ENCODE measurements around the gene NEMP2. TPM values are rescaled to one million over a fixed set of nuclear protein-coding genes. Genes with fewer than 3 reads are reported as not detected.

Gene NEMP2
- total and polyA plus RNA-seq, 3 experiments from 2014 or later = 10.5 to 17.5 (median 16.9) TPM

DNA sequence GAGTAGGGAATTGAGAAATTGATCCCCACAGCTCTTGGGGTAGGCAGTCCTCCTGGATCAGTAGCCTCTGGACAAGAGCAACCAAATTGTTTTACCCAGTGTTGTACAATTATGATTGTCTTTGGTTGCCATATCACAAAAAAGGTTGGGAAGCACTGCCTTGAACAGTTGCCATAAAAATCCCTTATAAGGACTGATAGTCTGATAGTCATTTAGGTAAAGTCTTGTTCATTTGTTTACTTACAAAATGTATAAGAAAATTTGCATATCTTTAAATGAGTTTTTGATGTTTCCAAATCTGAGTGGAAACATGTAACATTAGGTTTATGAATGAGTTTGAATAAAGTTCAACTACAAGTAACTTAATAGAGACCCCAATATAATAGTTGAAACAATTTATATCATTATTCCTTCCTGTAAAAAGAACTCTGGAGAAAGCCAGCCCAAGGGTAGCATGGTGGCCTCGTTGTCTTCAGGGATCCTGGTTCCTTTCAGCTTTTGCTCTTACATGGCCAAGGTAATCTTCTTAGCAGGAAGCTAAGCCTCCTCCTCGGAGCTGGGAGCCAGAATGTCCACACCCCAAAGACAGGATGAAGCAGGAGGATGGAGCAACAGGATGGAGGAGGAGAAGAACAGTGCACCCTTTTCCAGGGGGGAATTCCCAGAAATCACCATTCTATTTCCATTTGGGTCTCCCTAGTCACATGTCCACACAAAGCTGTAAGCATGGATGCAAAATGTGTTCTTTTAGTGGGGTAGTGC lies 35.7 kb upstream of the NEMP2 start:
- no peak overlapping the region for H3K4me3 Mint-ChIP-seq
- H3K27me3 ChIP-seq (ENCODE audit: insufficient read depth, low read length, poor library complexity, severe bottlenecking) = no peaks in the 10 kb centered on the region
- no peaks in the 10 kb centered on the region for H3K9me3 ChIP-seq (ENCODE audit: low read length)
- H3K4me3 ChIP-seq (ENCODE audit: low read length) = no peak overlapping the region
- H3K36me3 Mint-ChIP-seq = peaks cover 1 to 19% (median 2%) of the 10 kb centered on the region in 3 donors
- H3K27ac ChIP-seq (ENCODE audit: low read depth, low read length) = no peak overlapping the region
- DNase-seq = no peak
- H3K27me3 Mint-ChIP-seq = no peaks in the 10 kb centered on the region
- H3K4me1 Mint-ChIP-seq = peaks cover 4 to 8% (median 4%) of the 10 kb centered on the region in 3 donors
- H3K36me3 ChIP-seq (ENCODE audit: insufficient read depth, low read length) = no peaks in the 10 kb centered on the region
- H3K9me3 Mint-ChIP-seq = peaks cover 12 to 15% (median 14%) of the 10 kb centered on the region in 5 donors
- ChIA-PET CTCF (interaction anchor here (1.7 kb wide), 1 partner anchor 11 kb away, joined by 4 read pairs; no protein-coding TSS in a partner anchor), POLR2A (no interaction called here)
- H3K27ac Mint-ChIP-seq = no peak overlapping the region
- H3K4me1 ChIP-seq (ENCODE audit: insufficient read depth, low read length) = no peaks in the 10 kb centered on the region

DNA sequence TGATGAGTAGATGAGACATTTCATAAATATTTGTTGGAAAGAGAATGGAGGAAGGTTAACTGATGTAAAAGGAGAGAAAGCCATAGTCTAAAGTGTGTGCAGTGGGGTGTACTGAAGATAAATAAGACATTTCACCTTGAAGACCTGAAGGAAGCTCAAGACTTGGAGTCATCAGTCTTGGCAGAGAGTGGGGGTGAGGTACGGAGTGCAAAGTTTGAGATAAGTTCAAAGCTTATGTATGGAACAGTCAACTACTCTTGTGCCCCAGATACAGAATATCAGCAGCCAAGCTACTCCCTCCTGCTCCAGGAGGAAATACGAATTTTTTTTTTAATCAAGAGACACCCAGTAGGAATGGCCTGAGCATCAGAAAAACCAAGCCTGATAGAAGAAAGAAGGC lies 30.3 kb upstream of the NEMP2 start:
- H3K4me3 Mint-ChIP-seq = no peak overlapping the region
- ChIA-PET POLR2A (no interaction called here), CTCF (no interaction called here)
- peaks cover 12 to 15% (median 14%) of the 10 kb centered on the region in 5 donors for H3K9me3 Mint-ChIP-seq
- peaks cover 8% of the 10 kb centered on the region for H3K4me1 ChIP-seq (ENCODE audit: insufficient read depth, low read length)
- H3K27ac Mint-ChIP-seq = peak overlapping the region in 1 of 8 donors; percentile 82
- no peaks in the 10 kb centered on the region for H3K9me3 ChIP-seq (ENCODE audit: low read length)
- no peaks in the 10 kb centered on the region for H3K36me3 ChIP-seq (ENCODE audit: insufficient read depth, low read length)
- no peak for DNase-seq
- H3K27me3 Mint-ChIP-seq = no peaks in the 10 kb centered on the region
- H3K4me1 Mint-ChIP-seq = peaks cover 16 to 19% (median 17%) of the 10 kb centered on the region in 3 donors
- no peak overlapping the region for H3K4me3 ChIP-seq (ENCODE audit: low read length)
- H3K36me3 Mint-ChIP-seq = peaks cover 1 to 24% (median 2%) of the 10 kb centered on the region in 3 donors
- no peaks in the 10 kb centered on the region for H3K27me3 ChIP-seq (ENCODE audit: insufficient read depth, low read length, poor library complexity, severe bottlenecking)
- H3K27ac ChIP-seq (ENCODE audit: low read depth, low read length) = no peak overlapping the region

DNA sequence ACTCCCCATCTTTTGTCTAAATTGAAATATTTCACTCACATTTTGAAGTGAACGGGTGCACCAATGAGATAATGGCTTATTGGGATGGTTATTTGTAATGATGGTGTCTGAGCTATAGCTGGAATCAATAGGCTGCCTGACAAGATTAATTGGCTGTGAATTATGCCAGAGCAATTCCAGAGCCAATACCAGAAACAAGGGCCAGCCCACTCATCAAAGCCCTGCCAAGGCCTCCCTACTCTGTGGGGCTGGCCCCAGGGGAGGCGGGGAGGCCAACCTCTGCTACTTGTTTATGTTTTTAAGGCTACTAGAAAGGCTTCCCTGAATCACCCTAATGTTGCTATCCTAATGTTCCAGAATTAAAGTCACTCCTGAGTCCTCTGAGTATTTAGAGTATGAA lies 29.1 kb upstream of the NEMP2 start:
- peaks cover 16 to 19% (median 17%) of the 10 kb centered on the region in 3 donors for H3K4me1 Mint-ChIP-seq
- H3K4me3 Mint-ChIP-seq = no peak overlapping the region
- DNase-seq = no peak
- H3K9me3 Mint-ChIP-seq = peaks cover 12 to 15% (median 14%) of the 10 kb centered on the region in 5 donors
- H3K27me3 Mint-ChIP-seq = no peaks in the 10 kb centered on the region
- Histone ChIP-seq H3K4me1 (ENCODE audit: insufficient read depth, low read length) (peaks cover 8% of the 10 kb centered on the region), H3K9me3 (ENCODE audit: low read length) (no peaks in the 10 kb centered on the region), H3K4me3 (ENCODE audit: low read length) (no peak overlapping the region), H3K36me3 (ENCODE audit: insufficient read depth, low read length) (no peaks in the 10 kb centered on the region), H3K27me3 (ENCODE audit: insufficient read depth, low read length, poor library complexity, severe bottlenecking) (no peaks in the 10 kb centered on the region), H3K27ac (ENCODE audit: low read depth, low read length) (no peak overlapping the region)
- peak overlapping the region in 5 of 8 donors; percentile 30 to 88 (median 46) for H3K27ac Mint-ChIP-seq
- ChIA-PET POLR2A (no interaction called here), CTCF (no interaction called here)
- peaks cover 1 to 24% (median 2%) of the 10 kb centered on the region in 3 donors for H3K36me3 Mint-ChIP-seq

DNA sequence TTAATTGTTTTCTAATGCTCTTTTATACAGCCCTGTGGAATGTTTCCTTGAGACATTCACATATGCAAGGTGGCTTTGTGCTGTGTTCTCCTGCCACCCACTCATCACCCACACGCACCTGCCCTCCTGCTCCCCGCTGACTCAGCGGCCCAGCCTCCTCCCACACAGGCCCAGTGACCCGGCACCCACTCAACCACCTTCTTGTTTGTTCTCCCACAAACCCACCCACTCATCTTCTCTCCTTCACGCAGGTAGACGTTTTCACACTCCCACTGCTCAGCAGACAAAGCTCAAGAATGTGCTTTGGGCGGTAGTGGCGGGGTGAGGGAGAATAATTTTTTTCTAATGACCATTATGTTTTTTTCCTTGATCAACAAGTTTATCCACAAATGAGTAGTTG lies 28.6 kb upstream of the NEMP2 start:
- Mint-ChIP-seq H3K9me3 (peaks cover 12 to 15% (median 13%) of the 10 kb centered on the region in 5 donors), H3K36me3 (peaks cover 1 to 23% (median 2%) of the 10 kb centered on the region in 3 donors), H3K27ac (peak overlapping the region; percentile 24 to 91 (median 82)), H3K4me3 (peak overlapping the region in 4 of 7 donors; percentile 6 to 60 (median 38)), H3K27me3 (no peaks in the 10 kb centered on the region), H3K4me1 (peaks cover 16 to 19% (median 17%) of the 10 kb centered on the region in 3 donors)
- Histone ChIP-seq H3K4me1 (ENCODE audit: insufficient read depth, low read length) (peaks cover 8% of the 10 kb centered on the region), H3K9me3 (ENCODE audit: low read length) (no peaks in the 10 kb centered on the region), H3K27ac (ENCODE audit: low read depth, low read length) (no peak overlapping the region), H3K36me3 (ENCODE audit: insufficient read depth, low read length) (no peaks in the 10 kb centered on the region), H3K27me3 (ENCODE audit: insufficient read depth, low read length, poor library complexity, severe bottlenecking) (no peaks in the 10 kb centered on the region), H3K4me3 (ENCODE audit: low read length) (no peak overlapping the region)
- DNase-seq = peak in 1 of 5 donors; percentile 52
- CTCF ChIA-PET = no interaction called here
- POLR2A ChIA-PET = no interaction called here

DNA sequence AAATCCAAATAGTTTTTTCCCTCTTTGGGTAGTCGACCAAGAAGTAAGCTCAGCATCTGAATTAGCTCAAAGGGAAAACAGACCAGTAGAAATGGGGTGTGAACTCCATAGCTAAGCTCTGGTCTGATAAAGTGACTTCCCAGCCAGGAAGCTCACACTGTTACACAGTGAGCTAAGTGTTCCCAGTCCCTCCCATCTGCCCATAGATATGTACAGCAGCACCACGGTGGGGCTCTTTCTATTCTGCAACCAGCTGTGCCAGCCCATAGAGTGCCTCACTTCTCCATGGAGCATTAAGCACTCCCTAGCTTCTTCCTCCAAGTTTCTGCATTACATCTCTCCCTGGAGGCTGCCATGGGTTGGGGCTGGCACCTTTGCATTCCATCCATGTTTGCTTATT lies 27.6 kb upstream of the NEMP2 start:
- CTCF ChIA-PET = interaction anchor here (0.8 kb wide), 1 partner anchor 288 kb away, joined by 3 read pairs; no protein-coding TSS in a partner anchor
- peaks cover 4 to 11% (median 5%) of the 10 kb centered on the region in 5 donors for H3K9me3 Mint-ChIP-seq
- Histone ChIP-seq H3K4me1 (ENCODE audit: insufficient read depth, low read length) (peaks cover 8% of the 10 kb centered on the region), H3K9me3 (ENCODE audit: low read length) (no peaks in the 10 kb centered on the region), H3K36me3 (ENCODE audit: insufficient read depth, low read length) (no peaks in the 10 kb centered on the region), H3K27me3 (ENCODE audit: insufficient read depth, low read length, poor library complexity, severe bottlenecking) (no peaks in the 10 kb centered on the region), H3K27ac (ENCODE audit: low read depth, low read length) (no peak overlapping the region), H3K4me3 (ENCODE audit: low read length) (no peak overlapping the region)
- H3K36me3 Mint-ChIP-seq = peaks cover under 1 to 15% (median 1%) of the 10 kb centered on the region in 3 donors
- H3K4me3 Mint-ChIP-seq = no peak overlapping the region
- POLR2A ChIA-PET = interaction anchor here (0.8 kb wide), 1 partner anchor 9 kb away, joined by 3 read pairs; no protein-coding TSS in a partner anchor
- peak overlapping the region in 2 of 8 donors; percentile 13 to 26 for H3K27ac Mint-ChIP-seq
- H3K4me1 Mint-ChIP-seq = peaks cover 16 to 19% (median 17%) of the 10 kb centered on the region in 3 donors
- no peak for DNase-seq
- no peaks in the 10 kb centered on the region for H3K27me3 Mint-ChIP-seq

DNA sequence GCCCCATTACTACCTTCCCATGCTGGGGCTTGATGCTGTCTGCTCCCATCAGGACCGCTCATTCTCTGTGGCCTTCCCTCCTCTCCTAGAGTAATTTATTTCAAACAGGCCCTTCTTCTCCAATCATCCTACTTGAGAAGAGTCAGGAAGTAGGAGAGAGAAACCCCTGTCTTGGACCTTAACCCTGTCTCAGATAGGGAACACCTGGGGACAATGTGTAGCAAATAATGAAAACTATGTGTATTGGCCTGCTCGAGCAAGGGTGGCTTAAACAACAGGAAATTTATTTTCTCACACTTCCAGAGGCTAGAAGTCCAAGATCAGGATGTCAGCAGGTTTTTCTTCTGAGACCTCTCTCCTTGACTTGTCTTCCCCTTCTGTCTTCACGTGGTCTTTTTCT lies 26.6 kb upstream of the NEMP2 start:
- DNase-seq = no peak
- H3K27ac Mint-ChIP-seq = no peak overlapping the region
- ChIA-PET POLR2A (no interaction called here), CTCF (no interaction called here)
- H3K9me3 Mint-ChIP-seq = peaks cover 0 to 2% (median 0%) of the 10 kb centered on the region in 5 donors
- peaks cover 16 to 19% (median 17%) of the 10 kb centered on the region in 3 donors for H3K4me1 Mint-ChIP-seq
- Histone ChIP-seq H3K4me3 (ENCODE audit: low read length) (no peak overlapping the region), H3K27me3 (ENCODE audit: insufficient read depth, low read length, poor library complexity, severe bottlenecking) (no peaks in the 10 kb centered on the region), H3K4me1 (ENCODE audit: insufficient read depth, low read length) (peaks cover 8% of the 10 kb centered on the region), H3K9me3 (ENCODE audit: low read length) (no peaks in the 10 kb centered on the region), H3K27ac (ENCODE audit: low read depth, low read length) (no peak overlapping the region), H3K36me3 (ENCODE audit: insufficient read depth, low read length) (no peaks in the 10 kb centered on the region)
- H3K4me3 Mint-ChIP-seq = no peak overlapping the region
- no peaks in the 10 kb centered on the region for H3K27me3 Mint-ChIP-seq
- peaks cover 0 to 11% (median 0%) of the 10 kb centered on the region in 3 donors for H3K36me3 Mint-ChIP-seq

DNA sequence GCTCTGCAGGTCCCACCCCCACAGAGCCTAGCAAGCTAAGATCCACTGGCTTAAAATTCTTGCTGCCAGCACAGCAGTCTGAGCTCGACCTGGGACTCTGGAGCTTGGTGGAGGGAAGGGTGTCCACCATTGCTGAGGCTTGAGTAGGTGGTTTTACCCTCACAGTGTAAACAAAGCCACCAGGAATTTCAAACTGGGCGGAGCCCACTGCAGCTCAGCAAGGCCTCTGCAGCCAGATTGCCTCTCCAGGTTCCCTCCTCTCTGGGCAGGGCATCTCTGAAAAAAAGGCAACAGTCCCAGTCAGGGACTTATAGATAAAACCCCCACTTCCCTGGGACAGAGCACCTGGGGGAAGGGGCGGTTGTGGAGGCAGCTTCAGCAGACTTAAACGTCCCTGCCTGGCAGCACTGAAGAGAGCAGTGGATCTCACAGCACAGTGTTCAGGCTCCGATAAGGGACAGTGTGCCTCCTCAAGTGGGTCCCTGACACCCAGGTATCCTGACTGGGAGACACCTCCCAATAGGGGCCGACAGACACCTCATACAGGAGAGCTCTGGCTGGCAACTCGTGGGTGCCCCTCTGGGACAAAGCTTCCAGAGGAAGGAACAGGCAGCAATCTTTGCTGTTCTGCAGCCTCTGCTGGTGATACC lies 20.0 kb upstream of the NEMP2 start:
- no peak overlapping the region for H3K27ac ChIP-seq (ENCODE audit: low read depth, low read length)
- ChIA-PET POLR2A (no interaction called here), CTCF (interaction anchor here (1.2 kb wide), 1 partner anchor 15 kb away, joined by 3 read pairs; no protein-coding TSS in a partner anchor)
- Mint-ChIP-seq H3K27me3 (no peaks in the 10 kb centered on the region), H3K4me1 (peaks cover 7 to 11% (median 8%) of the 10 kb centered on the region in 3 donors), H3K27ac (no peak overlapping the region), H3K4me3 (no peak overlapping the region), H3K36me3 (peaks cover 0 to 11% (median 4%) of the 10 kb centered on the region in 3 donors), H3K9me3 (peaks cover 0 to 2% (median 0%) of the 10 kb centered on the region in 5 donors)
- H3K27me3 ChIP-seq (ENCODE audit: insufficient read depth, low read length, poor library complexity, severe bottlenecking) = no peaks in the 10 kb centered on the region
- no peak overlapping the region for H3K4me3 ChIP-seq (ENCODE audit: low read length)
- DNase-seq = no peak
- peaks cover 5% of the 10 kb centered on the region for H3K4me1 ChIP-seq (ENCODE audit: insufficient read depth, low read length)
- no peaks in the 10 kb centered on the region for H3K36me3 ChIP-seq (ENCODE audit: insufficient read depth, low read length)
- H3K9me3 ChIP-seq (ENCODE audit: low read length) = no peaks in the 10 kb centered on the region

DNA sequence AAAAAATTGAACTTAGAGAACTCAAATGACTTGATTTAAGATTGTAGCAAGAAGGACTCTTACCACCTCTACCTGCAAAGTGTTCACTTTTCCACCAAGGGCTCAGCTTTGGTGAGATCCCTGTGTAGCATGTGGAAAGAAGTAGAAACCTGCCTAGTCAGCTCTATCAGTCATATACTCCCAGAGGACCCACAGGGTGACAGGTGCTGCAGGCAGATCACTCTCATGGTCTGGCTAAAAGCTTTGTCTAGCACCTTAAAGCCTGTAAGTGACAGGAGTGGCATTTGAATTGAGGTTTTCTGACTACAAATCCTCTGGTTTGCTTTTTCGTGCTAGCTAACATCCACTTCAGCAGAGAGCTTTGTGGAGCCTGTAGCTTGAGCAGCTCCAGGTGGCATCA lies 18.7 kb upstream of the NEMP2 start:
- Mint-ChIP-seq H3K27me3 (no peaks in the 10 kb centered on the region), H3K36me3 (peaks cover 0 to 11% (median 4%) of the 10 kb centered on the region in 3 donors), H3K27ac (peak overlapping the region in 1 of 8 donors; percentile 8), H3K4me1 (peaks cover 7 to 11% (median 8%) of the 10 kb centered on the region in 3 donors), H3K9me3 (peaks cover 0 to 2% (median 0%) of the 10 kb centered on the region in 5 donors), H3K4me3 (no peak overlapping the region)
- Histone ChIP-seq H3K9me3 (ENCODE audit: low read length) (no peaks in the 10 kb centered on the region), H3K27me3 (ENCODE audit: insufficient read depth, low read length, poor library complexity, severe bottlenecking) (no peaks in the 10 kb centered on the region), H3K4me1 (ENCODE audit: insufficient read depth, low read length) (peaks cover 5% of the 10 kb centered on the region), H3K36me3 (ENCODE audit: insufficient read depth, low read length) (no peaks in the 10 kb centered on the region), H3K27ac (ENCODE audit: low read depth, low read length) (no peak overlapping the region), H3K4me3 (ENCODE audit: low read length) (no peak overlapping the region)
- no peak for DNase-seq
- ChIA-PET CTCF (no interaction called here), POLR2A (no interaction called here)
